Measurements from ENCODE around the gene FRAT1. TPM values are rescaled to one million over a fixed set of nuclear protein-coding genes. Genes with fewer than 3 reads are reported as not detected.

Gene FRAT1
- total and polyA plus RNA-seq, 2 of the 13 experiments (the other 11 are each of a cell fraction or from before 2014, with no cell fraction given) = 1.7 to 2.3 TPM

- no peak overlapping the region for H3K9ac ChIP-seq (ENCODE audit: insufficient read depth, low read depth, low read length)
- no peaks in the 10 kb centered on the region for H4K20me1 ChIP-seq (ENCODE audit: insufficient read depth, low read length)
- no peak for ATAC-seq
- TF ChIP-seq TCF12 (IDR thresholded peaks at IDR 0.05) (no peak), TCF12 (CRISPR knock-in tag; IDR thresholded peaks at IDR 0.05) (no peak), TBL1XR1 (IDR thresholded peaks at IDR 0.05; ENCODE audit: borderline replicate concordance, low read length, partially characterized antibody) (no peak), MAFF (IDR thresholded peaks at IDR 0.05; ENCODE audit: low read depth, low read length) (0 out of 2 replicates have a peak, but pooled peaks have one; percentile 21), ZNF770 (CRISPR knock-in tag; IDR thresholded peaks at IDR 0.05) (peak; percentile 48; the same call in 1 of the 2 replicates), MAFK (conservative IDR thresholded peaks at IDR 0.05 in 1 of 2, IDR thresholded peaks at IDR 0.05 in 1 of 2; ENCODE audit: low read length in 2 of 2) (peak; percentile 30 to 50; a peak in 2 of 4 replicates)
- H3K4me2 ChIP-seq (ENCODE audit: low read depth, low read length) = no peak overlapping the region
- intact Hi-C loops (cut with micrococcal nuclease; ENCODE audit: unreplicated experiment) (no loop called here), in situ Hi-C loops (cut with HindIII; ENCODE audit: extremely low pct_ligation_motif_present, low pct_unique_long_range_greater_than_20kb) (no loop called here)
- H2AFZ ChIP-seq (ENCODE audit: low read length) = no peak overlapping the region
- 68% methylated on average over 6 of the region's 6 CpGs for WGBS (ENCODE audit: low lambda C conversion rate)
- H3K79me2 ChIP-seq (ENCODE audit: insufficient read depth, low read length) = no peaks in the 10 kb centered on the region
- H3K27me3 ChIP-seq (ENCODE audit: control insufficient read depth in 1 of 2, insufficient read depth in 2 of 2, low read length in 2 of 2) = peaks cover 0 to 1% of the 10 kb centered on the region in 2 experiments; a peak in 2 of 5 replicates
- H3K4me3 ChIP-seq (replicated peaks in 1 of 3; ENCODE audit: insufficient read depth in 1 of 3, low read depth in 2 of 3, low read length in 3 of 3) = no peak overlapping the region
- DNase-seq (ENCODE audit: low spot score) = no peak
- H3K9me3 ChIP-seq (ENCODE audit: low read length) = no peaks in the 10 kb centered on the region
- ChIA-PET CTCF (ENCODE audit: low intra/inter-chr PET ratio, low total read pairs) (no interaction called here), POLR2A (no interaction called here)
- no peak for FAIRE-seq
- no TSS peak for BruUV-seq (replicated peaks)
- no peak overlapping the region for H3K27ac ChIP-seq (ENCODE audit: extremely low read length, insufficient read depth, low read length)
- H3K4me1 ChIP-seq (ENCODE audit: insufficient read depth, low read length) = peaks cover 36% of the 10 kb centered on the region
- no peaks in the 10 kb centered on the region for H3K36me3 ChIP-seq (replicated peaks in 1 of 2; ENCODE audit: control insufficient read depth in 1 of 2, insufficient read depth in 2 of 2, low read length in 2 of 2)
These were observed 6.2 kb upstream of the FRAT1 start for GRCh38 chr10:97312897-97313296.

- H3K4me3 ChIP-seq (replicated peaks in 1 of 3; ENCODE audit: insufficient read depth in 1 of 3, low read depth in 2 of 3, low read length in 3 of 3) = no peak overlapping the region
- no TSS peak for BruUV-seq (replicated peaks)
- H3K9me3 ChIP-seq (ENCODE audit: low read length) = no peaks in the 10 kb centered on the region
- H3K79me2 ChIP-seq (ENCODE audit: insufficient read depth, low read length) = no peaks in the 10 kb centered on the region
- DNase-seq (ENCODE audit: low spot score) (no peak), ATAC-seq (no peak), FAIRE-seq (no peak)
- H4K20me1 ChIP-seq (ENCODE audit: insufficient read depth, low read length) = no peaks in the 10 kb centered on the region
- CTCF ChIA-PET (ENCODE audit: low intra/inter-chr PET ratio, low total read pairs) = no interaction called here
- no peaks in the 10 kb centered on the region for H3K36me3 ChIP-seq (replicated peaks in 1 of 2; ENCODE audit: control insufficient read depth in 1 of 2, insufficient read depth in 2 of 2, low read length in 2 of 2)
- H3K27me3 ChIP-seq (ENCODE audit: control insufficient read depth in 1 of 2, insufficient read depth in 2 of 2, low read length in 2 of 2) = peaks cover 0 to 2% of the 10 kb centered on the region in 2 experiments; a peak in 2 of 5 replicates
- no peak overlapping the region for H3K9ac ChIP-seq (ENCODE audit: insufficient read depth, low read depth, low read length)
- H3K4me2 ChIP-seq (ENCODE audit: low read depth, low read length) = no peak overlapping the region
- intact Hi-C loops (cut with micrococcal nuclease; ENCODE audit: unreplicated experiment) = no loop called here
- peaks cover 29% of the 10 kb centered on the region for H3K4me1 ChIP-seq (ENCODE audit: insufficient read depth, low read length)
- in situ Hi-C loops (cut with HindIII; ENCODE audit: extremely low pct_ligation_motif_present, low pct_unique_long_range_greater_than_20kb) = no loop called here
- POLR2A ChIA-PET = no interaction called here
- no peak overlapping the region for H3K27ac ChIP-seq (ENCODE audit: extremely low read length, insufficient read depth, low read length)
- WGBS (ENCODE audit: low lambda C conversion rate) = 28% methylated on average over 4 of the region's 4 CpGs
- no peak overlapping the region for H2AFZ ChIP-seq (ENCODE audit: low read length)
- TF ChIP-seq CSRNP2 (CRISPR knock-in tag; conservative IDR thresholded peaks at IDR 0.05; ENCODE audit: low read depth) = no peak
- no peak for TF ChIP-seq ATF2 (CRISPR knock-in tag; IDR thresholded peaks at IDR 0.05)
- TF ChIP-seq ELF4 (CRISPR knock-in tag; IDR thresholded peaks at IDR 0.05; ENCODE audit: borderline replicate concordance) = no peak
- no peak for TF ChIP-seq ARNT (IDR thresholded peaks at IDR 0.05)
- no peak for TF ChIP-seq AGO1 (IDR thresholded peaks at IDR 0.05; ENCODE audit: low read depth, low read length, poor library complexity, severe bottlenecking)
- no peak for TF ChIP-seq ZFP91 (CRISPR knock-in tag; IDR thresholded peaks at IDR 0.05; ENCODE audit: borderline replicate concordance)
These were observed 4.4 kb upstream of the FRAT1 start for GRCh38 chr10:97314671-97315070.

Data from HepG2 (cell line).